Stimulated activated CD4-positive, alpha-beta T cell treated with anti-CD3 and anti-CD28 coated beads, Interleukin-2, amount 100 ng/mL, for 24 hours (primary cell): Measurements from ENCODE around the gene RAD51B.

Source experiments
- DNase-seq, 2 donors: peaks; one replicate each; pipeline ENCODE4 v3.0.0-alpha.2; 2020

The RAD51B gene

DNA sequence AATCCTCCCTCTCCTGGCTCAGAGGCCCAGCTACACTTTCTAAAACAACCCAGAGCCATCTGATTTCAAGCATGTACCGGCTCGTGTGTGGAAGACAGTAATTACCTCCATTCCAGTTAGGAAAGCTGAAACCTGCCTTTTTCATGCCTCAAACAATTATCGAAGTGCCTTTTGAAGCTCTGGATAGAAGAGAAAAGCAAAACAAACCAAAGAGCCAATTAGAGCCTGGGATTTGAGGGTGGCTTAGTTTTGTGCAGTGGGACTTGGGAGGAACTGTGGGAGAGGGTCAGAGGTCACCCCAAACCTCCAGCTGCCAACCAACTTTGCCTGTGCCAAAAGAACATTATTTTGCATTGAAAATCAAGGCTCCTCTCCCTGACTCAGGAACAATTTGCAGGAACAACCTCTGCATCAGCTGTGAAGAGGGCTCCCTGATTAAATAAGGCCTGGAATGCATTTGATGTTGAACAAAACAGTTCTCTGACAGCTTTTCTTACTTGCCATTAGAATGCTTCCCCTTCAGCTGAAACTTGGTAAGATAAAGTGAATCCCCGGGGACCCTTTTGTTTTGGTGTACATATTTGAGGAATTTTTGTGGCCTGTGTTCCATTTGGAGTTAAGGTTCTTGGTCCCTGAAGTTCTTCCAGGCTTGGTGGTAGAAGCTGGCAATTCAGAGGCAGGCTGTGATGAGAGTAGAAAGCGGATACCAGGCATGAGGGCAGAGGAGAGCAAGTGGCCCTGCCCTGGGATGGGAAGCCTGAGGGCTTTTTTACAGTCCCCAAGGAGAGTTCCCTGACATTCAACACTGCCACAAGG, 703.1 kb downstream of the RAD51B start:
- DNase-seq: peak in 1 of 2 donors; percentile 8

- DNase-seq: peak in 1 of 2 donors; percentile 1
Measured at GRCh38 chr14:68523326-68523610, 703.7 kb downstream of the RAD51B start.

DNA sequence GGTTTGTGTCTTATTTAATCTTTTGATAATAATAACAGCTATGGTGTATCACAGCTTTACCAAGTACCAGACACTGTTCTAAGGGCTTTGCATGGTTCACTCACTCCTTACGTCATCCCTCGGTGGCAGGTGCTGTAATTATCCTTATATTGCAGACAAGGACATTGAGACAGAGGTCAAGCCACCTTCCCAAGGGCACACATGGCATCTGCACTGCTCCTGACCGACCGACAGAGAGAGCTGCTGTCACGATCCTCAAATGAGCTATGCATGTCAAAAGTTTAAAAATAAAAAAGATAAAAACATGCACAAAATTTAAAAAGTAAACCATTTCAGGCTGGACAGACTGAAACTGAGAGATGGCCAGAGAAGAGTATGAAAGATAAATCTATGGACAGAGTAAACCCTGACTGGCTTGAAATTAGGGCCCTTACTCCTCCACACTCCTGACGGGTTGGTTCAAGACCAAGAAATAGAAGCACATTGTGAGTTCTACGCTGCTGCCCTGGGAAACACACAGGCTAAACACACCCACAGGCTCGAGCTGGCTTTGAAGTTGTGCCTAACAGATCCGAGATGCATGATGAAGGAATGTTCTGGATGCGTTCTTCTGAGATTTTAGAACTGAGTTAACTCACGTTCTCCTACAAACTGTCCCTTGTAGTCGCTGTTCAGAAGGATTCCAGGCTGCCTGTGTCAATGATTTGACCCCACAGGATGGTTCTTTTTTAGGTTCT, 704.6 kb downstream of the RAD51B start:
- no peak for DNase-seq

DNA sequence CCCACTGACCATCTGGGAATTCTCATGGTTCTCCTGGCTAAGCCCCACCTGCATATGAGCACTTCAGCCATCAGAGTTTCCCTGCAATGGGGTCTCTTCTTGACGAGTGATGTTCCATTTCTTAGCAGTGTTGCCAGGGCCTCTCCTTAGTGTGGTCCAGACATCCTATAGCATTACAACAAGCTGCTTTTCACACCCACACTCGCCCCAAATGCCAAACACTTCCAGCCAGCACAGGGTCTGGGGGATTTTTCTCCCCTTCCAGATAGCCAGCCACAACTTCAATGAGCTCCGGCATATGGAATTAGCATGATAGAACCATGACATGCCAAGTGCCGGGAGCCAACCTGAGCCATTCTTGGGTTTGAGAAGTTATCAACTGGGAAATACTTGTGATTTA, 705.9 kb downstream of the RAD51B start:
- no peak for DNase-seq

DNA sequence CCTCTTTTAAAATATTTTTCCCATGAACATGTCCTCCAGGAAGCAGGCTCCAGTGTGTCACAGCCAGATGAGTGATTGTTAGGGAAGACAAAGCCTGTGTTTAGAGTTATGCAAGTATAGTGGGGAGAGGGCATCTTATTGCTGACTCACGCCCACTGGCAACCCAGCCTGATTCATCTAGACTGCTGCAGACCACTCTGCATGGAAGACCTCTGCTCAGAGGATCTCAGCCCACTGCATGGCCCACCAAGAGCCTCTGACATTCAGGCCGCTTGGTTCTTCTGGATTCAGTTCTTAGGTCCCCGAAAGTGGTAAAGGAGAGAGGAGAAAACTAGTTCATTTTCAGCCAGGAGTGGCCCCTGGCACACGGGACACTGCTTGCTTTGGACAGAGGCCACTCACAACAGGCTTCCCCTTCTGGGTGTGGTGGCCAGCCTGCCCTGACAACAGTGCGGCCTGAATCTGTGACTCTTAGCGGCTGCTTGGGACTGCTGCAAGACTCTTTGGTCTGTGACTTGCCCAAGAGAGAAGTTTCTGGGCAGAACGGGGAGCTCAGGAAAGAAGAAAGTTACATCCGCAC, 707.0 kb downstream of the RAD51B start:
- no peak for DNase-seq

GRCh38 chr14:68527329-68527851, 707.8 kb downstream of the RAD51B start:
- DNase-seq: peak in 1 of 2 donors; percentile 3

DNA sequence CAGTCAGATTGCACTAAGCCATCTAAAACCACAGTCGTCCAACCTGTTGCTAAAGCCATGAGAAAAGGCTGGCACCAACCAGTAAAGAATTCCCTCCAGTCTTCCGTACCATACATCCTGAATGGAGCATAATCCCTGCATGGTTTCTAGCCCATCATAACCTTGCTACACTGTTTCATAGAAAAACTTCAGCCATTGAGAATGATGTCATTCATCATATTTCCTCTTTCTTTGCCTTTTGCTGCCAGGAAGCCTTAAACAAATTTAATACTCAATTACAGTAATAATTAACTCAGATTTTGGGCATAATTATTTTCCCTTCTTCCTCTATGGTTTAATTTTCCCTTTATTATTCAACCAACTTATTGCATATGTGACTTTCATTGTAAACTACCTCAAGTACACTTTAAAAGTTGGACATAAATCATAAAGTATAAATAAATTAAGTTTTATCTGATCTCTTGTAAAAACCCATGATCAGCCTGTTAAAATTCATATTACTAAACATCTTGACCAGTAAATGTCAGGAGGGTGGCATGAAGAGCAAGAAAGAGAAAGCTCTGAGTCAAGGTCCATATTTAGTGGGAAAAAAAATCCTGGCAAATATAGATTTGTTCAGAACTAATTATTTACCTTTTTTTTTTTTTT, 708.6 kb downstream of the RAD51B start:
- no peak for DNase-seq

- no peak for DNase-seq
Measured at GRCh38 chr14:68530443-68530842, 710.9 kb downstream of the RAD51B start.

DNA sequence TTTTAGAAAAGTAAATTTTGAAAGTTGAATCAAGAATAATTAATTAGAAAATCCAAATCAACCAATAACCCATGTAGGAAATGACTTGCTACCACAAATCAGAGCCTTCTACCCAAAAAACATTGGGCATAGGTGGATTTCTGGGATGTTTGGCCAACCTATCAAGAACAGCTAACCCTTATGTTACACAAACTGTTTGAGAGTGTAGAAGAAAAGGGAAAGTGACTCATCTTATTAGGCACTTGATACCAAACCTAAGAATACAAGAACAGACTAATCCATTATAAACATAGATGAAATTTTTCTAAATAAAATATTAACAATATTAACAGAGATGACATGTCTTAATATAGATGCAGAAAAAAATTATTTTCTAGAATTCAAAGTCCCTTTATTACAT, 712.9 kb downstream of the RAD51B start:
- no peak for DNase-seq

DNA sequence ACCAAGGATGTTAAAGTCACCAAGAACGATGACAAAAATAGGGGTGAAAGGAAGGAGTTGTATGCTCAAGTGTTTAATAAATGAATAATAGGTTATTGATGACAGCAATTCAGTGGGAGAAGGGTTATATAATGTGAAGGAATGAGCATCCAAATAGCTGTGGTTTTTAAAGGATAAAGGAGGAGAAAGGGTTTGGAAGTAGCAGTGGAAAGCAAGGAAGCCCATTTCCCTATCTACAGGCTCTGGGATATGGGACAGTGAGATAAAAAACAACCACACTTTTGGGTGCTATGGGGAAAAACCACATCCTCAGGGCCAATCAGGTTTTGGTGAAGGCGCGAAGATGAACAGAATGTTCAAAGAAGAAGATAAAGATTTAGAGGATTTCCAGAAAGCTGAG, 714.7 kb downstream of the RAD51B start:
- no peak for DNase-seq

GRCh38 chr14:68535404-68536017, 715.9 kb downstream of the RAD51B start:
- DNase-seq: no peak

GRCh38 chr14:68536018-68536410, 716.4 kb downstream of the RAD51B start:
- no peak for DNase-seq

DNA sequence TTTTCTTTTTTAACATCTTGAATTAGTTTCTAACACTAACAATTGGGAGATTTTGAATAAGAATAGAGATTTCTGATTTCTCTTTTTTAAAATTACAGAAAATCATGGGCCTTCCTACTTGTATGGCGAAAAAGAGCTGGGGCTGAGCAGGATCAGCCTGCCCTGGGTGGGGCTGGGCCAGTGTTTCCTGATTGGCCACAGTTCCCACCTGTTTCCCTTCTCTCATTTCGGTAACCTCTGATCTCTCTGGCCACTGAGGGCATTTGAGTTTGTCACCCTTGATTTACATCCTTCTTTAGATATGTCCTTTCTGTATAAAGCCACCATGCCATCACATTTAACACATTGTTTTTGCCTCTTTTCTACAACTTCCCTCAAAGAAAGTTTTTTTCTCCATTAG, 719.1 kb downstream of the RAD51B start:
- no peak for DNase-seq

DNA sequence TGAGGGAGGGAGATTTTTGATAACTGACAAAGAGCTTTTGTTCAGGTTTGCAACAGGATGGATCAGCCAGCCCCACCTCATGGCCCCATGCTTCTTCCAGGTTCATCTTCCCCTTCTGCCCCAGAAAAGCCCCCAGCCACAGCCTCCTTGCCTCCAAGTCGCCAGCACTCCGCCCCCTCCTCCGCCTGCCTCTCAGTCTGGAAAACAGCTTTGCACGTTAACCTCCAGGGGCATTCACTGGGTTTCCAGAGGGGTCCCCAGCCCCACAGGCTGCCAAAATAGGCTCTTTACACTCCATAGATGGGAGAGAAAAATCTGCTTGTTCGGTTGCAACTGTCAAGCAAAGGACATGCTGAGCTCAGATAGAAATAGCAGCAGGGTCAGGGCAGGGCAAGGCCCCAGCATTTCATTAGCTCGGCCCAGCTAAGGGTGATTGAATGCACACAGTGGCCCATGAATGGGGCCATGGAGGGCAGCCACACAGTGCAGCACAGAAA, 719.7 kb downstream of the RAD51B start:
- DNase-seq: no peak

GRCh38 chr14:68539789-68540188, 720.2 kb downstream of the RAD51B start:
- no peak for DNase-seq

DNA sequence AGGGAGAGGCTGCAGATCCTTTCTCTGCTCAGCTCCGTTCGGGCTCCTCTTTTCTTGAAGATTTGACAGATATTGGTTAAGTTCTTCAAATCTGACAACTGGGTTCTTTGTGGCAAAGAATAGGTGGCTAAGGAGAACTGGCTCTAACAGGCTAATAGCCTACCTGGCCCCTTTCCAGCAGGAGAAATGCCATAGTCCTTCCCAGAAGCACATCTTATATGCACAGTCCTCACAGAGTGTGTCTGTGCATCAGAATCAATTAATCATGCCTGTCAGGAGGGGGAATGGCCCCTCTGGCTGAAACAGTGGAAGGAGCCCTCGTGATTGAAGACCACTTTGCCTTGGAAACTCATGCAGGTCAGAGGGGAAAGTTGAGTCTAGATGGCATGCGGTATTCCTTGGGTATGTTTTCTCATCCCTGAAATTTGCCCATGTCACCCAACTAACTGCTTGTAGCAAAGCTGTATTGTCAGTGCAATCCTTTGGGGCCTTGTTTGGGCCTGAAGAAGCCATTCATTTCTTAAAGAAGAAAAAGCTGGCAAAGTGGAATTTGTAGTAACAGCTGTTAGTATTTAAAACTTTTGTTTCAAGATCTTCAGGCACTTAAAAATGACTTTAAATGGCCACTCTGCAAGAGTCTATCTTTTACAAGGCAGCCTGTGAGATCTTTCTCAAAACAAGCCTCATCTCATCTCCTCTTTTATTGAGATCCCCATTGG, 721.8 kb downstream of the RAD51B start:
- peak in 1 of 2 donors; percentile 8 for DNase-seq

DNA sequence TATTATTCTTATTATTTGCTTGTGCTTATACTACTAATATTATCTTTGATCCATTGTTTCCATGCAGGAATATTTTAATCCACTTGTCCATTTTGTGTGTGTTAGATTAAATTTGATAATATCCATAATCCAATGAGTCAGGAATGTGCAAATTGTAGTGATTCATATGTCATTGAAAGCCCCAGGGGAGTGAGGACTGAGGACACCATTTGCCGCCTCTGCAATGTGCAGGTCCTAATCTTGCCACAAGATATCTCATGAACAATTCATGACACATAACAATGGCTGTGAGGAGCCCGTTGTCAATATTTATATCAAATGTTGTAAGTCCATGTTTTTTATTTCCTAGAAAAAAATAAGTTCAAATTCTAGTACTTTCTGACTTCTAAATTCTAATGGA, 722.8 kb downstream of the RAD51B start:
- no peak for DNase-seq

- DNase-seq: no peak
Measured at GRCh38 chr14:68543516-68543915, 723.9 kb downstream of the RAD51B start.

- no peak for DNase-seq
Measured at GRCh38 chr14:68544081-68544892, 724.7 kb downstream of the RAD51B start.

DNA sequence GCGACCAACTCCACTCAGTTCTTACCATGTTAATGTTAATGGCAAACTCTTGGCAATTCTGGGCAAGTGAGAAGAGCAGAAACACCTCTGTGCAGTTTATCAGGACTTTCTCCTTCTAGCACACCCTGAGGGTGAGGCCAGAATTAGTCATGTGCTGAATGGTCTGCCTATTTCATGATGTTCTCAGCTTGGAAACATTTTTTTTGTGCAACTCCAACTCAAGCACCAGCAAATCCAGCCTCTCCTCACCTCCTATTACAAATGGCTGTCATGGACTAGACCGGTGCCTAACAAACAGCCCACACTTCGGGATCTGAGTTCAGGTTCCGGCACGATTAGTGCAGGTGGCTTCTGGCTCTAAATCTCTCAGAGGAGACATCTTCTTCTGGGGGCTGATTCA, 727.3 kb downstream of the RAD51B start:
- DNase-seq: no peak
